ENCODE results near the gene RAI14.
A peak's percentile ranks its signal among the peaks of the same experiment; 100 is the strongest.

The RAI14 gene

GRCh38 chr5:34857161-34857560 lies 201.0 kb downstream of the RAI14 start:
- DNase-seq (ENCODE audit: low spot score) = no peak

DNA sequence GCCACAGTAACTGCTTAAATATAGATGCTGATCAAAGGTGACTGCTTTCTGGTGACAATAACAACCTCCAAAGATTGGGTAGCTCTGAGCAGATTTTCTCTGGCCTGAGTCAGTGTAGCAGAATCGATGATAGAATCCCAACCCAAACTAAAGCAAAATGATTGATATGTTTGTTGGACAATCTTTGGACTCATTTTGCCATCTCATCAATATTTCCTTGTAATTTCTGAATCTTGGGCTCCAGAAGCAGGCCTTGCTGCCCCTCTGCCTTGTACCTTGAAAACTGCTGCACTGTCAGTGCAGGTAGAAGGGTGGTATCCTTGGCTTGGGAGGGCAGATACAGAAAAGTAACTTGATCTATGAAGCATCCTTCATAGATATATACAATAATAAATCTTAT lies 201.8 kb downstream of the RAI14 start:
- DNase-seq (ENCODE audit: low spot score) = no peak

- DNase-seq (ENCODE audit: low spot score) = no peak
Observed at GRCh38 chr5:34858790-34859189, 202.7 kb downstream of the RAI14 start.

DNA sequence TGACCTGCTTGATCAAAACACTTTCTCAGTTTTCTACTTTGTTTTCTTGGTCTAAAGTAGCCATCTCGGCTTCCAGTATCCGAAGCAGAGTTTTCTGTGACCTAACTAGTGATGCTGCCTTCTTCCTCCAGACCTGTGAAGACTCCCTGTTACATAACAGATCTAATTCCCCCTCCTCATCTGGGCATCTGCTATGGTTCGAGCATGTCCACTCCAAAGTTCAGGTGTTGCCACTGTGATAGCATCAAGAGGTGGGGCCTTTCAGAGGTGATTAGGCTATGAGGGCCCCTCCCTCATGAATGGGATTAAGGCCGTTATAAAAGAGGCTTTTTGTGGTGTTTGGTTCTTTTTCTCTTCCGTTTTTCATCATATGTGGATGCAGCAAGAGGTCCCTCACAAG lies 203.1 kb downstream of the RAI14 start:
- no peak for DNase-seq (ENCODE audit: low spot score)

- no peak for DNase-seq (ENCODE audit: low spot score)
Observed at GRCh38 chr5:34863946-34864345, 207.8 kb downstream of the RAI14 start.

- DNase-seq (ENCODE audit: low spot score) = no peak
Observed at GRCh38 chr5:34865091-34865490, 209.0 kb downstream of the RAI14 start.

DNA sequence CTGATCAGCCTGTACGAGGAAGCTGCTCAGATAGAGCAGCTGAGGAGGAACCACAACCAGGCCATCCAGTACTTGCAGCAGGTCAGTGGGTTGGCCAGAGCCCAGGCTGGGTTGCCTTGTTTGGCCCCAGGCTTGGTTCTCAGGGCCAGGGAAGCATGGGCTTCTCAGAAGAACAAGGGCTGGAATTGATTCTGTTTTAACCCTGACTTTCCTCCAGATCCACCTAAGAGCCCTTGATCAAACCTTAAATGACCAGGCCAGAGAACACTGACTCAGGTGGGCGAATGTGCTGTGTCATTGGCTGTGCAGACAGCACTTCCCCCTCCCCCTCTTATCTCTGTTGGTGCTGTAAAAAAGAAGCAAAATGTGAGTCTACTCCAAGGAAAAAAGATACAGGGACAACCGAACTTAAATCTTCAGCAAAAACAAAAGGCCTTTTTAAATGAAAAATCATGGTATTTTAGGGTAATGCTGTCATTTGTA lies 210.9 kb downstream of the RAI14 start:
- DNase-seq (ENCODE audit: low spot score) = peak; percentile 29

GRCh38 chr5:34867660-34868059 lies 211.5 kb downstream of the RAI14 start:
- DNase-seq (ENCODE audit: low spot score) = peak; percentile 62

DNA sequence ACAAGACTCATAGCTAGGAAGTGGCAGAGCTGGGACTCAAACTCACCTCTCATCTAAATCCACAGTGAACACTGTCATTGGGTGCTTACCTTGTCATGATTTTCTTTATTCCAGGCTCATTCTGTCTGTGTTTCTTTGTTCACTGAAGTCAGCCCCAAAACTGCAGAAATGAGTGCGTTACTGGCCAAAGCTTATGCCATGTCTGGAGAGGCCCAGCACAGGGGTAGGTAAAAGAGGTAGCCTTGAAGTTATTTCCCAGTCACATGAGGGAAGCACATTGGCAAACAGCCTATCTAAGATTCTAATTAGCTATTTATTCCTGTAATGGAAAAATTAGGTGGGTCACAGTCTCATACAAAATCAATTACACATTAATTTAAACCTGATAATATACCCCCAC lies 212.7 kb downstream of the RAI14 start:
- DNase-seq (ENCODE audit: low spot score) = peak; percentile 60

DNA sequence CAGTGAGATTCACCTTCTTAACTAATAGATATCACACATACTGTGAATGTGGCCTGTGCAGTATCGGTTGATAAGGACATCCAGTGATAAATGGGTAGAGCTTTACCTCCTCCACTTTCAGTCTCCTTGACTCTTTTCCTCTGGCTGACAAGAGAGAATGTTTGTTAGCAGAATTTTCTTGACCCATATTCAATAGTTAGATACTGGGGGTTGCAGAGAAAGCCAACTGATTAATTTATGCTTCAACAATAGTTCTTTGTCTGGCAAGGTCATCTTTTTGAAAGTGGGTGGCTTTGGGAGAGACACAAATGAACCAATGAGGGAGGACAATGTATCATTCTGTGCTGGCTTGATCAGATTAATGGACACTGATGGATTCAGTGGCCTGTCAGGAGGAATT lies 213.1 kb downstream of the RAI14 start:
- peak; percentile 92 for DNase-seq (ENCODE audit: low spot score)

DNA sequence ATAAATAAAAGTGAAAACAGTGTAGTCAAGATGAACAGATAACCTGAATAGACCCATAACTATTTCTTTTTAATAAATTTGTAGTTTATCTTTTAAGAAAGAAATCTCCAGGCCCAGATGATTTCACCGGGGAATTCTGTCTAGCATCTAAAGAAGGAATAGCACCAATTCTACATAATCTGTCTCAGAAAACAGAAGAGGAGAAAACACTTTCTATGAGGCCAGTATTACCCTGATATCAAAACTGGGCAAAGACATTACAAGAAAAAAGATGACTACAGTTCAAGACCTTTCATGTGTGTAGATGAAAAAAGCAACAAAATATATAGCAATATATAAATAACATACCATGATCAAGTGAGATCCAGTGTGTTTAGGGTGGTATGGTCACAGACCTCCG lies 214.3 kb downstream of the RAI14 start:
- no peak for DNase-seq (ENCODE audit: low spot score)

DNA sequence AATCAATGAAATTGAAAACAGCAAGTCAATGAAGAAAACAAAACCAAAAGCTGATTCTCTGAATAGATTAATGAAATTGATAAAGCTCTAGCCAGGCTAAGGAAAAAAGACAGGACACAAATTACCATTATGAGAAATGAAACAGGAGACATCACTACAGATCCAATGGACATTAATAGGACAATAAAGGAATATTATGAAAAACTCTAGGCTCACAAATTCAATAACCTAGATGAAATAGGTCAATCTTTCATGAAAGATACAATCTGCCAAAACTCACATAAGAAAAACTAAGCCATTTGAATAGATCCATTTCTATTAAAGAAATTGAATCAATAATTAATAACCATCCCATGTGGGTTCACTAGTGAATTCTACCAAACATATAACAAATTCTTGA lies 220.1 kb downstream of the RAI14 start:
- DNase-seq (ENCODE audit: low spot score) = no peak

DNA sequence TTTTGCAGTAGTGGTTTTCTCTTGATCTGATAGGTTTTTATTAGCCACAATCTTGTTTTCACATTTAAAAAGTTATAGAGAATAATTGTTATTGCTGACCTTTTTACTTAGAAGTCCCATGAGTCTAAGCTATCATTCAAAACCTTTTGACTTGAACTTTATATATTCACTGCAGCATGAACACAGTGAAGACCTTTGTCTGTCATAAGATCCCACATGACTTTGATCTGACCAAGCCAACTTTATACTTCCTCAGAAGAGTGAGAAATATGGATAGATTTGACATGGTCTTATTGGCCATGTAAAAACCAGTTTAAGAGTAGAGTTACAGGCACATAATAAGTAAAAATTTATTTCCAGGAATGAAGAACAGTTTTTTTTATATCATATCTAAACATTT lies 225.1 kb downstream of the RAI14 start:
- DNase-seq (ENCODE audit: low spot score) = no peak
